AG08396 (cell line): Measurements from ENCODE around the gene PTGDS.

ENCODE experiments used
- DNase-seq: peaks from one replicate; pipeline ENCODE4 v3.0.0; 2012; ENCODE audit warnings: low spot score, mixed read lengths

The PTGDS gene

DNA sequence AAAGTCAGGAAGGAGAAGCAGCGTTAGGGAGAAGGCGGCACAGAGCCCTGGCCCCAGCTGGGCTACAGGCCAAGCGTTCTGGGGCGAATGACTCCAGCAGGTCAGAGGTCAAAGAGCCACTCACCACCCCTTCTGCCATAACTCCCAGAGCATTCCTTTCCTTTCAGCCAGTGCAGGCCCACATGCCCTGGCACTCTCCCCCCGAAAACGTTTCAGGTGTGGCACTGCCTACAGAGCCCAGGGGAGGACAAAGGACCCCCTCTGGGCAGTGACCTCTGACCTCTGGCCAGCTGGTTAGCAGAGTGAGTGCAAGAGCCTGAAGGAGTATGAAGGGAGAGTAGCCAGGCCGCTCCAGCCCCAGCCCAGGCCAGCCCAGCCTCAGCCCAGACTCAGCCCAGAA is 45.9 kb downstream of the PTGDS start:
- DNase-seq: no peak

DNA sequence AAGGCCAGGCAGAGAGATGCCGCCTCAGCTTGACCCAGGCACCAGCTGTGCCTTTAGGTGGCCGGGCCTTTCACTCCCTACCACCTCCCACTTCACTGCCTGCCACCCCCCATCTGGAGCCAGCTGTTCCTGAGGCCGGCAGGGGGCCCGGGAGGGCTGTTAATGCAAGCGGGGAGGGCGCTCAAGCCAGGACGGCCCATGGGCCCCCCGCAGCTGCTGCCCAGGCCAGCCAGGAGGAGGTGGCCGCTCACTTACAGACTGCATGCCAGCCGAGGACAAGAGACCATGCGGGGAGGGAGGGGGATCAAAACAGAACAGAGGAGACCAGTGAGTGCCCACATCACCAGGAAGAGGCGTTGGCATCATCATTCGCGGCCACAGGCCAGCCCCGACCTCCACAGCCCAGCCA is 46.3 kb downstream of the PTGDS start:
- no peak for DNase-seq

DNA sequence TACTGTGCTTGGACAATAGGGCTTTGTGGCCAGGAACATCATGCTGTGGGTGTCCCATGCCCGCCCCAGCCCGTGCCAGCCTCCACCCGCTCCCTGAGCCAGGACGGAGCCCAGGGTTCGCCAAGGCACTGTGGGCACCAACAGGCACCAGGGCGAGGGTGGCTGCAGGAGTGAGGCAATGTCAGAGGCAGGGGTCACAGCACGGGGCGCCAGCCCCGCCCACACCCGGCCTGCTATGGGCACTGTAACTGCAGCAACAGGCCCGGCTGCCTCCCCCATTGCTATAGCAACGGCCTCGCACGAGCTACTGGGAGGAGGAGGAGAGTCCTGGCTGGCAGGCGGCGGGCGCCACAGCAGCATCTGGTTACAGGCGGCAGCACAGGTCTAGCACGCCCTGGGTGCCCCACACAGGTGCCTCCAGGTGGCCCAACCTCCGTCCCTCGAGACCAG is 48.2 kb downstream of the PTGDS start:
- DNase-seq: no peak

DNA sequence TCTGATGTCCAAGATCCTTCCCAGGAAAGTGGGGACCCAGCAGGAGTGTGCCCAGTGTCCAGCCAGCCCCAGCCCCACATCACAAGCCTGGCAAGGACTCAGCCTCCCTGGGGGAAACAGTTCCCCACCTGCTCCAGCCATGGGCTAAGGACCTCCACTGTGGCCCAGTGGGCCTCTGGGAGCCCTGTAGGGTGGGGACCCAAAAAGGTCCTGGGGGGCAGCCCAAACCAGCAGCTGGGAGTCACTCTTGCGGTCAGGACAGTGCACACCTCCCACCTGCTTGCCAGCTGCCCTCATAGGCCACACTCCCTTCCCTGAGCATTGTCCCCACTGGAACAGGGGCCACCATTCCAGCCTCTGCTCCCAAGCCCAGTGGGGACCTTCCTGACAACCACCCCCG is 49.1 kb downstream of the PTGDS start:
- no peak for DNase-seq

DNA sequence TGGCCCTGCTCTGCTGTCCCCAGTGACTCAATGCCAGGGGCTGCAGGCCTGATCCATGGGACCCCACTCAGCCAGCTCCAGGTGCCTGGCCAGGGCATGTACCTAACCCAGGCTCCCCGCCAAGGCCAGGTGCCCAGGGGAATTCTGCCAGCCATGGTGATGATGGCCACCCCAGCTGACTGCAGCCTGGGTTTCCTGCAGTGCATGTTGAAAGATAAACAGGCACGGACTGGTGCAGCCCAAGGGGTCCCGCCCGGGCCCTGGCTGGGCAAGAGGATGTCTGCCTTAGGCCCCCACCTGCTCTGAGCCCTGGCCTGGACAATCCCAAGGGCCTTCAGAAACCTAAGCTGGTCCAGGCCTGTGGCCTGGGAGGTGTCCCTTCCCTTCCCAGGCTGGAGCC is 49.5 kb downstream of the PTGDS start:
- no peak for DNase-seq

DNA sequence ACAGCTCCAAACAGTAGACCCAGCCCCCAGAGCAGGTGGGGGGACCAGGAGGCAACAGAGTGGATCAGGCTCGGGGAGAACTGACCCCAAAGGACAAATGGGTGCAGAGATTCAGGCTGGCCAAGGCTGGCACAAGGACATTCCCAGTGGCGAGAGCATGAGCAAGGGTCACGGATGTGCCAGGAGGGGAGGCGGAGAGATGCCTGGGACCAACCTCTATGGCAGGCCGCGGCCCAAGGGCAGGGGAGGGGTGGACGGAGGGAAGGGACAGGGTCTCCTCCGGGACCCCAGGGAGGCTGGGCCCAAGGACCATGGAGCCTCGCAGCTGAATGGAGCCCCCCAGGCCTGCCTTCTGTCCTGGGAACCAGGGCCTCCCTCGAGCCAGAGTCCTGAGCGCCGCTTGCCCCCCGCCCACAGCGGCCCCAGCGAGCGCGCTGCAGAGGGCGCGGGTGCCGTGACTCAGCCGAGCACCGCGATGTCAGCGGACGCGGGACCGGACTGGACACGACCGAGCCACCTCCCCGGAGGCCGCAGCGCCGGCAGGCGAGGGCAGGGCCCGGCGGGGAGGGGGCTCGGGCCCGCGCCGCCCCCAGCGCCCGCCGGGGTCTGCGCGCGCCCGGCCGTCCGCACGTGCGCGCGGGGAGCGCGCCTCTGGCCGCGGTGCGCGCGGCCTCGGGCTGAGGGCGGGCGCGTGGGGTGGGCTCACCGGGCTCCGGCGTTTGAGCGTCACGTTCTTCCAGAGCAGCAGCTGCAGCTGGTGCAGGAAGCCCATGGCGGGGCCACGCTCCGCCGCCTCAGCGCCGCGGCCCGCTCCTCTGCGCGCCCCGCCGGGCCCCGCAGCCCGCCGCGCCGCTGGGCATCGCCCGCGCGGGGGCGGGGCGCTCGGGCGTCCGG is 50.3 kb downstream of the PTGDS start, which contains the start of gene ABCA2:
TSS of gene ABCA2 (minus strand) at position 869 of the 894 bp plus-strand sequence. CDS start at position 772, 97 bp downstream.
- peak; percentile 58 for DNase-seq

DNA sequence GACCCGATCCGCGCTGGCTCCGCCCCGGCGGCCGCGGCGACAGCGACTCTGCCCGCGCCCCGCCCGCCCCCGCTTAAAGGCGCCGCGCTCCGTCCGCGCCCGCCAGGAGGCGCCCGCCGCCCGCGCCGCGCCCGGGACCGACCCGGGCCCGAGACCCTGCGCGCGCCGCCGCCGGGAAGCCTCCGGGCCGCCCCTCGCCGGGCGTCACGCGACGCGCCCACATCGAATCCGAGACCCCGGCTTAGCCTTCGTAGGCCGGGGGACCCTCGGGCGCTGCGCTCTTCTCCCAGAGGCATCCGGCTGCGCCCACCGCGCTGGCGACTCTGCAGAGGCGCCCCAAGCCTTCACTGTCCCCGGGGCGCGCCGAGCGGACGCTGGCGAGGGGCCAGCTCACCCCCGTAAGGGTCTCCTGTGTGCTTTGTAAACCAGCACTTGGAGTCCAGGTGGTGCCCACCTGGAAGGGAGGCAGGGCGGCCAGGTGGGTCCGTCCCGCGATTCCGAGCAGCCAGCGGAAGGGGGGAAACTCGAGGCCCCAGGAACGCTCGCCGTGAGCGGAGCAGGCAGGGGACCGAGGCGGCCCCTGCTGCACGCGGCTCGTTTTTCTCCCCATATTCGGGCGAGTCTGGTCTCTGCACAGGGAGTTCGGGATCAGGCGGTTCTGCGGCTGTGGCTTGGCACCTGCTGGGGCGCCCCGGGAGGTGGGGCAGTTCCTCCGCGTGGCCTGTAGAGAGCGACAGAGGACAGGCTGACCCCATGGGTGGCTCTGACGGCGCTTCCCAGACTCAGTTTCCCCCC is 51.2 kb downstream of the PTGDS start:
- peak; percentile 85 for DNase-seq

DNA sequence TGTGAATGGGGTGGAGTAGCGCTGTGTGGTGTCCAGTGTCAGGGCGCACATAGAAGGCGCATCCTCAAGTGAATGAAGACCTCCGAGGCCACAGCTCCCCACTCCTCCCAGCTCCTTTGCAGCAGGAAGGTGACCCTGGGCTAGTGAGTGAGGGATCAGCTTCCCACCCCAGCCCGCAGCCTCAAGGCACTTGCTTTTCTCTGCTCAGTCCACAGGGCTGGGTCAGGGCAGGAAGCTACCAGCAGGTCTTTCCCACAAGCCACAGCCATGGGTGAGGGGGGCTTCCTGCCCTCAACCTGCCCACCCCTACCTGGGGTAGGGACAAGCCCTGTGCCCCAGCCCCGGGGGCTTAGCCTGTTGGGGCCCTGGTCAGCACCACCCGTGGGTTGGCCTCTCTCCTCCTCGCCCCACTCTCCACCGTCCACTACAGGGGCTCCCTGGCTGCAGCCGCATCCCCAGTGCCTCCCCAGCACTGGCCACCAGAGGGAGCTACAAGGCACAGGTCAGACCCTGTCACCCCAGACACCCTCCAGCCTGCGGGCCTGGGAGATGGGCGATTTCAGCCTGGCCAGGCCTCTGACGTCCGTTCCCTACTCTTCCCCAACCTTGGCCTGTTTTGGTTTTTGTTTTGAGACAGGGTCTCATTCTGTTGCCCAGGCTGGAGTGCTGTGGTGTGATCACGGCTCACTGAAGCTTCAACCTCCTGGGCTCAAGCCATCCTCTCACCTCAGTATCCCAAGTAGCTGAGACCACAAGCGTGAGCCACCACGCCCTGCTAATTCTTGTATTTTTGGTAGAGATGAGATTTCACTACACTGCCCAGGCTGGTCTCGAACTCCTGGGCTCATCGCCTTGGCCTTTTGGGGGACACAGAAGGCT is 52.0 kb downstream of the PTGDS start:
- DNase-seq: peak; percentile 84

DNA sequence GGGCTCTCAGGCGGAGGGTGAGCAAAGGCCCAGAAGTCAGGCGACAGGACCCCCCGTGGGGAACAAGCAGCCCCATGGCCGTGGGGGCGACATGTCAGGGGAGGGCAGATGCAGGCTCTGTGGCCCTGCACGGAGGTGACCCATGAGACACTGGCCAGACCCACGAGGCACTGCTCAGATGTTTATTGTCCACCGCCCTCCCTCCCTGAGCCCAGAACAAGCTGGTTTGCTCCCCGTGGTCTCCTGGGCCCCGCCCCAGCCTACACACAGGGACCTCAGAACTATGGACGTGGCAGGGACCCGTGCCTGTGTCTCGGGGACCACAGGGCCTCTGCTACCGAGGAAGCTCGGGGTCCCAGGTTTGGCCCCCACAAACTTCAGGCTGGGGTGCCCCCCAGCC is 52.7 kb downstream of the PTGDS start:
- no peak for DNase-seq

DNA sequence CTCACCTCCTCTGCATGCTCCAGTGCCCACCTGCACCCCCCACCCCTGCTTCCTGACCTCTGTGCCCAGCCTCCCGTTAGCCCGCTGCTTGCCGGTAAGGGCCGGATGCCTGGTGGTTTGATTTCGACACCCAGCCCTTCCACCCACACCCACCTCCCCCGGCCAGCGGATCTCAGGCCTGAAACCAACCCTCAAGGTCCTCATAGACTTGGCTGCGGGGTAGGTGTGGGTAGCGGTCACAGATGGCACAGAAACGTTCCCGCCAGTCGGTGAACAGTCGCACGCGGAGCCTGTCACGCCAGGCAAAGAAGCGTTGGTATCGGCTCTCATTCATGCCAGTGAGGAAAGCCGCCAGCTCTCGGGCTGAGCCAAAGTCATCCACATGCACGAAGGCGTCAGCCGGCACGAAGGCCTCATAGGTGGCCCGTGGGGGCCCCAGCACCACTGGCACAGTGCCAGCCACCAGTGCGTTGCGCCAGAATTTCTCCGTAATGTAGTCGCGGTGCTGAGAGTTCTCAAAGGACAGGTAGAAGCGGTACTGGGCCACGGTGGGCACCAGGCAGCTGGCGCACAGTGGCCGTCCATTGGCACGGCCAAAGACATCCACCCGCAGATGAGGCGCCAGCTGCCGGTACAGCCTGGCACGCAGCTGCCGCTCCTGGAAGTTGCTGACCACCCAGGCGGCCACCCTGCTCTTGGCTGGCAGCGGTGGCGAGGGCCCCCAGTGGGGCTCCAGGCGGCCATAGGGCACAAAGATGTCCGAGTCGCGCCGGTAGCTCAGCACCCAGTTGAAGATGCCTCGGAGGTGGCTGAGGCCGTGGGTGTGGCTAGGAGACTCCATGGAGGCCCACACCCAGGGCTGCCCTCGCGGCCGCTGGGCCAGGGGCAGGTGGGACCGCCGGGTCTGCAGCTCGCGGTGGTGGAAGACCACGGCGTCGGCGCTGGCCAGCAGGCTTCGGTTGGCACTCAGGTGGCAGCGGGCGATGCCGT is 53.5 kb downstream of the PTGDS start:
- no peak for DNase-seq
